ENCODE results near the gene IDH3A. TPM values are rescaled to one million over a fixed set of nuclear protein-coding genes. Genes with fewer than 3 reads are reported as not detected.

IDH3A gene
- total RNA-seq, 2 donors from 2014 or later, result 50.9 to 138 TPM

GRCh38 chr15:78108300-78109084 lies 40.7 kb upstream of the IDH3A start:
- Histone ChIP-seq H3K36me3 (no peaks in the 10 kb centered on the region), H3K27ac (no peak overlapping the region), H3K4me3 (no peak overlapping the region), H3K27me3 (replicated peaks; ENCODE audit: insufficient read depth) (no peaks in the 10 kb centered on the region), H3K4me1 (ENCODE audit: control insufficient read depth in 1 of 2, low read depth in 2 of 2) (no peaks in the 10 kb centered on the region), H3K9me3 (no peaks in the 10 kb centered on the region)
- ATAC-seq (ENCODE audit: insufficient number of reproducible peaks, low FRiP score, low read depth) (peak; percentile 46), DNase-seq (ENCODE audit: low spot score) (peak; percentile 46)
- TF ChIP-seq CTCF (IDR thresholded peaks at IDR 0.05), result peak; percentile 94

GRCh38 chr15:78109156-78109555 lies 40.0 kb upstream of the IDH3A start:
- TF ChIP-seq CTCF (IDR thresholded peaks at IDR 0.05), result no peak
- Histone ChIP-seq H3K9me3 (no peaks in the 10 kb centered on the region), H3K4me1 (ENCODE audit: control insufficient read depth in 1 of 2, low read depth in 2 of 2) (no peaks in the 10 kb centered on the region), H3K36me3 (no peaks in the 10 kb centered on the region), H3K27ac (no peak overlapping the region), H3K4me3 (no peak overlapping the region), H3K27me3 (replicated peaks; ENCODE audit: insufficient read depth) (no peaks in the 10 kb centered on the region)
- ATAC-seq (ENCODE audit: insufficient number of reproducible peaks, low FRiP score, low read depth) (no peak), DNase-seq (ENCODE audit: low spot score) (no peak)

GRCh38 chr15:78110096-78110495 lies 39.1 kb upstream of the IDH3A start:
- Histone ChIP-seq H3K4me3 (no peak overlapping the region), H3K4me1 (ENCODE audit: control insufficient read depth in 1 of 2, low read depth in 2 of 2) (no peaks in the 10 kb centered on the region), H3K27ac (no peak overlapping the region), H3K27me3 (replicated peaks; ENCODE audit: insufficient read depth) (no peaks in the 10 kb centered on the region), H3K36me3 (no peaks in the 10 kb centered on the region), H3K9me3 (no peaks in the 10 kb centered on the region)
- no peak for TF ChIP-seq CTCF (IDR thresholded peaks at IDR 0.05)
- no peak for DNase-seq (ENCODE audit: low spot score)
- no peak for ATAC-seq (ENCODE audit: insufficient number of reproducible peaks, low FRiP score, low read depth)

- ATAC-seq (ENCODE audit: insufficient number of reproducible peaks, low FRiP score, low read depth) (no peak), DNase-seq (ENCODE audit: low spot score) (no peak)
- no peaks in the 10 kb centered on the region for H3K27me3 ChIP-seq (replicated peaks; ENCODE audit: insufficient read depth)
- no peak overlapping the region for H3K27ac ChIP-seq
- no peak for TF ChIP-seq CTCF (IDR thresholded peaks at IDR 0.05)
- no peaks in the 10 kb centered on the region for H3K36me3 ChIP-seq
- H3K4me3 ChIP-seq, result no peak overlapping the region
- no peaks in the 10 kb centered on the region for H3K4me1 ChIP-seq (ENCODE audit: control insufficient read depth in 1 of 2, low read depth in 2 of 2)
- no peaks in the 10 kb centered on the region for H3K9me3 ChIP-seq
Observed at GRCh38 chr15:78110916-78111475, 38.2 kb upstream of the IDH3A start.

GRCh38 chr15:78111788-78112187 lies 37.4 kb upstream of the IDH3A start:
- Histone ChIP-seq H3K4me1 (ENCODE audit: control insufficient read depth in 1 of 2, low read depth in 2 of 2) (no peaks in the 10 kb centered on the region), H3K27me3 (replicated peaks; ENCODE audit: insufficient read depth) (no peaks in the 10 kb centered on the region), H3K27ac (no peak overlapping the region), H3K36me3 (no peaks in the 10 kb centered on the region), H3K9me3 (no peaks in the 10 kb centered on the region), H3K4me3 (no peak overlapping the region)
- ATAC-seq (ENCODE audit: insufficient number of reproducible peaks, low FRiP score, low read depth) (no peak), DNase-seq (ENCODE audit: low spot score) (no peak)
- no peak for TF ChIP-seq CTCF (IDR thresholded peaks at IDR 0.05)
